Measurements from ENCODE around the gene TMEM212.

TMEM212 gene

DNA sequence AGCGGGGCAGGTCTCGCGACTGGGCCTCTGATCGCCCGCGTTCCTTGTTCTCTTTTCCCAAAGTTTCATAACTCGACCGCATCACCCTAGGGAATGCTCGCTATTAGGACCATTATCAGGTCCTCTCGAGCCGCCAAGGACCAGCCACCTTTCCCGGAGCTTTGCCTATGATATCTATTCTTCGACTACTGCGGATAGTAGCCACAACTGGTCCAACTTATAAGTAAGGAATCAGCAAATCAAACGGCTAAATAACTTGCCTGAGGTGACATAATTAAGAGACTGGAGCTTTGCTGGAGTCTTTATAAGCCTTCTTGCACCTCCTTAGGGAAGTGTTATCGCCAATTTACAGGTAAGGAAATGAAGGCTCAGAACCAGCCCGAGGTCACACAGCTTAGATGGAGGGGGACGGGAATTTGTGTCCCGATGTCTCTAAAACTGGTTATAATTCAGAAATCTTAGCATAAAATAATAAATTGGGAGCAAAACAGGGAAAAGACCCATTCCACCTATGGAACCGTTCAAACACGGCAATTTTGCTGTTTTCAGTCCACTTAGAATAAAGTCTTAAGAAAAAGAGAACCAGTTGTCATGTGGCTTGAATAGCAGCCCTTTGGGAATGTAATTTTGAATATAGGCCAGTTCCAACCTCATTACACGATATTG lies 32.4 kb upstream of the TMEM212 start:
- Histone ChIP-seq H3K4ac (ENCODE audit: low read depth, low read length) (no peak overlapping the region), H3K18ac (ENCODE audit: low read length) (peak overlapping the region; percentile 5), H3K27ac (ENCODE audit: low read depth, low read length) (no peak overlapping the region), H3K27me3 (ENCODE audit: insufficient read depth, low read length, poor library complexity) (peaks cover 2% of the 10 kb centered on the region), H4K8ac (ENCODE audit: low read depth, low read length) (no peak overlapping the region), H3K4me3 (ENCODE audit: low read length) (peak overlapping the region; percentile 66), H2AK5ac (ENCODE audit: low read length) (no peak overlapping the region), H3K79me2 (ENCODE audit: control insufficient read depth, insufficient read depth, low read length) (no peaks in the 10 kb centered on the region), H4K5ac (ENCODE audit: low read length) (no peak overlapping the region), H3K4me1 (ENCODE audit: control insufficient read depth, low read depth, low read length) (peaks cover 6% of the 10 kb centered on the region), H3K23ac (ENCODE audit: low read length) (no peak overlapping the region), H3K56ac (ENCODE audit: low read length) (peak overlapping the region; percentile 90), H2BK120ac (ENCODE audit: low read depth, low read length) (no peak overlapping the region), H2BK15ac (replicated peaks; ENCODE audit: low read depth) (no peak overlapping the region), H3K36me3 (ENCODE audit: control insufficient read depth, insufficient read depth, low read length) (no peaks in the 10 kb centered on the region), H3K9ac (ENCODE audit: low read length) (peak overlapping the region; percentile 71), H3K4me2 (ENCODE audit: low read length) (peak overlapping the region; percentile 98), H2BK5ac (ENCODE audit: low read length) (no peak overlapping the region), H3K79me1 (ENCODE audit: low read length) (no peaks in the 10 kb centered on the region)
- WGBS (ENCODE audit: extremely low coverage, insufficient coverage, low lambda C conversion rate): no CpG with 5 or more reads among the region's 22 CpGs
- DNase-seq: peak; percentile 56

DNA sequence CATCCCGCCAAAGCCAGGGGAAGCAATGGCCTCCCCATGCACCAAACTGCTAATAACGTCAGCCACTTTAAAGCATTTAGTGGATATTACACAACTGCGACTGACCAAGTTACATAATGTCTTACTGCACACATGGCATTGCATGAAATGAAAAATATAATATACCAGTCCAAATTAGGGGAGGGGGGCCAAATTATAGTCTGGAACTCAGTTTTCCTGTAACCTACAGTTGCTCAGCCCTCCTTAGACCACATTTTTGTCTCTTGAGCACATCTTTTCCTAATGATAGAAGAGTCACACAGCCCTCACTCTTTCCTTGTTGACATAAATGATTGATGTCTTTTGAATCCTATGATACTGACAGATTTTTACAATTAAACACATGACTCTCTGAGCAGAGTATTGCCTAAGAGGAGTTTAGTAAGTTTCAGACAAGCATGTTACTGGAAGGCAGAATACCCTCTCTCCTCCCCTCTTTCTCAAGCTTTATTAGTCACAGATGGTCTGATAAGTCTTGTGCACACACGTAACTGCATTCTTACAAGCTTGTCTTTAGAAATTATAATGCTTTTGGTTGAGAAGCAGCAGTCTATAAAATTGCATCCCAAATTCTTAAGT lies 31.7 kb upstream of the TMEM212 start:
- Histone ChIP-seq H3K36me3 (ENCODE audit: control insufficient read depth, insufficient read depth, low read length) (no peaks in the 10 kb centered on the region), H3K79me1 (ENCODE audit: low read length) (no peaks in the 10 kb centered on the region), H3K56ac (ENCODE audit: low read length) (no peak overlapping the region), H3K4me1 (ENCODE audit: control insufficient read depth, low read depth, low read length) (peaks cover 6% of the 10 kb centered on the region), H2AK5ac (ENCODE audit: low read length) (no peak overlapping the region), H2BK120ac (ENCODE audit: low read depth, low read length) (no peak overlapping the region), H3K79me2 (ENCODE audit: control insufficient read depth, insufficient read depth, low read length) (no peaks in the 10 kb centered on the region), H3K9ac (ENCODE audit: low read length) (no peak overlapping the region), H3K27ac (ENCODE audit: low read depth, low read length) (no peak overlapping the region), H3K18ac (ENCODE audit: low read length) (no peak overlapping the region), H4K5ac (ENCODE audit: low read length) (no peak overlapping the region), H3K4me2 (ENCODE audit: low read length) (no peak overlapping the region), H2BK5ac (ENCODE audit: low read length) (no peak overlapping the region), H2BK15ac (replicated peaks; ENCODE audit: low read depth) (no peak overlapping the region), H3K4me3 (ENCODE audit: low read length) (no peak overlapping the region), H3K4ac (ENCODE audit: low read depth, low read length) (no peak overlapping the region), H4K8ac (ENCODE audit: low read depth, low read length) (no peak overlapping the region), H3K27me3 (ENCODE audit: insufficient read depth, low read length, poor library complexity) (peaks cover 2% of the 10 kb centered on the region), H3K23ac (ENCODE audit: low read length) (no peak overlapping the region)
- DNase-seq: no peak
- no CpG with 5 or more reads among the region's 4 CpGs for WGBS (ENCODE audit: extremely low coverage, insufficient coverage, low lambda C conversion rate)

DNA sequence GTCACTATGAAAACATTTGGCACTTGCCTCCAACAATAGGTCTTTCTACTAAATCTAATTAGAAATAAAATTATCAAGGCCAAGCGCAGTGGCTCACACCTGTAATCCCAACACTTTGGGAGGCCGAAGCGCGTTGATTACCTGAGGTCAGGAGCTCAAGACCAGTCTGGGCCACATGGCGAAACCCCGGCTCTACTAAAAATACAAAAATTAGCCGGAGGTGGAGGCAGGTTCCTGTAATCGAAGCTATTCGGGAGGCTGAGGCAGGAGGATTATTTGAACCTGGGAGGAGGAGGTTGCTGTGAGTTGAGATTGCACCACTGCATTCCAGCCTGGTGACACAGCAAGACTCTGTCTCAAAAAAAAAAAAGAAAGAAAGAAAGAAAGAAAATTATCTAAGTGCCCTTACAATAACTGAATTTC lies 31.2 kb upstream of the TMEM212 start:
- Histone ChIP-seq H3K27ac (ENCODE audit: low read depth, low read length) (no peak overlapping the region), H2BK5ac (ENCODE audit: low read length) (no peak overlapping the region), H3K4me1 (ENCODE audit: control insufficient read depth, low read depth, low read length) (peaks cover 6% of the 10 kb centered on the region)

DNA sequence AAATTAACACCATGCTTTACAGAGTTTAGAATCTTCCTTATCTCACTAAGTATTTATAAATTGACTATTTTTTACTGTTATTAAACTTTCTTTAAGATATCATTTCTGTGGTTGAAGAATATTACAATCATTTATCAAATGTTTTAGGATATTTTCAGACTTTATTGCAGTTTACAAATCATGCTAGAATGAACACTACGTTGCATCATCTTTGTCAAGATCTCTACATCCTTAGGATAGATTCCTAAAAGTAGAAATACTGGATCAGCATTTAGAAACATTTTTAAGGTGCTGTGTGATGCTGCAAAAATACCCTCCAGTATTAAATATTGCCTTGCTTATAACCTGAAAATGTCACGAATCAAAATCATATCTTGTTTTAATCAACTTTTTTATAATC lies 30.3 kb upstream of the TMEM212 start:
- H3K56ac ChIP-seq (ENCODE audit: low read length): no peak overlapping the region
- H3K23ac ChIP-seq (ENCODE audit: low read length): no peak overlapping the region
- H3K4me2 ChIP-seq (ENCODE audit: low read length): no peak overlapping the region
- H3K79me1 ChIP-seq (ENCODE audit: low read length): no peaks in the 10 kb centered on the region
- no peak overlapping the region for H3K9ac ChIP-seq (ENCODE audit: low read length)
- H2BK120ac ChIP-seq (ENCODE audit: low read depth, low read length): no peak overlapping the region
- H3K36me3 ChIP-seq (ENCODE audit: control insufficient read depth, insufficient read depth, low read length): no peaks in the 10 kb centered on the region
- H3K4ac ChIP-seq (ENCODE audit: low read depth, low read length): no peak overlapping the region
- no peak overlapping the region for H2AK5ac ChIP-seq (ENCODE audit: low read length)
- no peak overlapping the region for H4K8ac ChIP-seq (ENCODE audit: low read depth, low read length)
- no peak overlapping the region for H3K18ac ChIP-seq (ENCODE audit: low read length)
- WGBS (ENCODE audit: extremely low coverage, insufficient coverage, low lambda C conversion rate): no CpG with 5 or more reads among the region's 2 CpGs
- H2BK5ac ChIP-seq (ENCODE audit: low read length): no peak overlapping the region
- H3K27me3 ChIP-seq (ENCODE audit: insufficient read depth, low read length, poor library complexity): peaks cover 2% of the 10 kb centered on the region
- no peak overlapping the region for H3K4me3 ChIP-seq (ENCODE audit: low read length)
- no peak overlapping the region for H3K27ac ChIP-seq (ENCODE audit: low read depth, low read length)
- H3K79me2 ChIP-seq (ENCODE audit: control insufficient read depth, insufficient read depth, low read length): no peaks in the 10 kb centered on the region
- H3K4me1 ChIP-seq (ENCODE audit: control insufficient read depth, low read depth, low read length): peaks cover 6% of the 10 kb centered on the region
- no peak overlapping the region for H4K5ac ChIP-seq (ENCODE audit: low read length)
- DNase-seq: no peak
- no peak overlapping the region for H2BK15ac ChIP-seq (replicated peaks; ENCODE audit: low read depth)

More for the DNA sequence above, 31.2 kb upstream of the TMEM212 start:
- Histone ChIP-seq H3K4ac (ENCODE audit: low read depth, low read length) (no peak overlapping the region), H3K4me2 (ENCODE audit: low read length) (no peak overlapping the region), H2AK5ac (ENCODE audit: low read length) (no peak overlapping the region), H3K23ac (ENCODE audit: low read length) (no peak overlapping the region), H3K79me2 (ENCODE audit: control insufficient read depth, insufficient read depth, low read length) (no peaks in the 10 kb centered on the region), H4K8ac (ENCODE audit: low read depth, low read length) (no peak overlapping the region), H3K79me1 (ENCODE audit: low read length) (no peaks in the 10 kb centered on the region), H3K56ac (ENCODE audit: low read length) (no peak overlapping the region), H2BK120ac (ENCODE audit: low read depth, low read length) (no peak overlapping the region), H4K5ac (ENCODE audit: low read length) (no peak overlapping the region), H3K9ac (ENCODE audit: low read length) (no peak overlapping the region), H3K27me3 (ENCODE audit: insufficient read depth, low read length, poor library complexity) (peaks cover 2% of the 10 kb centered on the region), H3K36me3 (ENCODE audit: control insufficient read depth, insufficient read depth, low read length) (no peaks in the 10 kb centered on the region), H3K18ac (ENCODE audit: low read length) (no peak overlapping the region), H2BK15ac (replicated peaks; ENCODE audit: low read depth) (no peak overlapping the region), H3K4me3 (ENCODE audit: low read length) (no peak overlapping the region)
- WGBS (ENCODE audit: extremely low coverage, insufficient coverage, low lambda C conversion rate): no CpG with 5 or more reads among the region's 9 CpGs
- no peak for DNase-seq

DNA sequence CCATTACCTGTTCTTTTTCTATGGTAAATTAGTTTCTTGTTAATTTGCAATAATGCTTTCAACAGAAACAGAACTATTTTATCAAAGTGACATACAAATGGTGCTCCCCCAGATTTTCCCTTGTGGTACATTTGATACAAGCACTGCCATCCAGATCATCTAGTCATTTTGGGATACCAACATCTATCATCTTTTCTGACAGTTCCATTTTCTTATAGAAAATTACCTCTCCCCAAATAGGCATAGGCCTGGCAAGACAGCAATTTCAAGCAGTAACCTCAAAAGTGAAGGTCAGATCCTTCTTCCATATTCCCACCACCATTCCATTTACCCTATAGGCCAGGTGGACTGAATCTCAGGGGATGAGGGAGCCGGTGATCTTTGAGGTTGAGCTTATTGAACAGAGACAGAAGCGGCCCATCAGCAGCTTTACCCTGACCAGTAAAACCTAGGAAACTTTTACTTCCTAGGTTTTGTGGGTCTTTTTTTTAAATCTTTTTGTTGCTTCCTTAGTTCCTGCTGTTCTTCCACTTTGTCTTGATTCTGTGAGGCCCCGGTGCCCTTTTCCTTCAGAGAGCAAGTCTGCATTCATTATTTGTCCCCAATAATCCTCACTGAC lies 29.8 kb upstream of the TMEM212 start:
- H3K27ac ChIP-seq (ENCODE audit: low read depth, low read length): no peak overlapping the region

More for the DNA sequence above, 29.8 kb upstream of the TMEM212 start:
- WGBS (ENCODE audit: extremely low coverage, insufficient coverage, low lambda C conversion rate): no CpG with 5 or more reads among the region's 3 CpGs
- no peak overlapping the region for H3K23ac ChIP-seq (ENCODE audit: low read length)
- H2BK5ac ChIP-seq (ENCODE audit: low read length): no peak overlapping the region
- no peak overlapping the region for H4K5ac ChIP-seq (ENCODE audit: low read length)
- no peak overlapping the region for H3K56ac ChIP-seq (ENCODE audit: low read length)
- no peaks in the 10 kb centered on the region for H3K79me2 ChIP-seq (ENCODE audit: control insufficient read depth, insufficient read depth, low read length)
- H3K4me2 ChIP-seq (ENCODE audit: low read length): no peak overlapping the region
- H3K4me3 ChIP-seq (ENCODE audit: low read length): no peak overlapping the region
- peaks cover 6% of the 10 kb centered on the region for H3K4me1 ChIP-seq (ENCODE audit: control insufficient read depth, low read depth, low read length)
- H3K9ac ChIP-seq (ENCODE audit: low read length): no peak overlapping the region
- peaks cover 2% of the 10 kb centered on the region for H3K27me3 ChIP-seq (ENCODE audit: insufficient read depth, low read length, poor library complexity)
- no peaks in the 10 kb centered on the region for H3K79me1 ChIP-seq (ENCODE audit: low read length)
- no peak overlapping the region for H3K18ac ChIP-seq (ENCODE audit: low read length)
- H4K8ac ChIP-seq (ENCODE audit: low read depth, low read length): no peak overlapping the region
- H2BK120ac ChIP-seq (ENCODE audit: low read depth, low read length): no peak overlapping the region
- H3K4ac ChIP-seq (ENCODE audit: low read depth, low read length): no peak overlapping the region
- no peak for DNase-seq
- no peaks in the 10 kb centered on the region for H3K36me3 ChIP-seq (ENCODE audit: control insufficient read depth, insufficient read depth, low read length)
- H2AK5ac ChIP-seq (ENCODE audit: low read length): no peak overlapping the region
- no peak overlapping the region for H2BK15ac ChIP-seq (replicated peaks; ENCODE audit: low read depth)

Data from mesendoderm (in vitro differentiated cells).